ENCODE data around the gene WDTC1.

- TF ChIP-seq REST (IDR thresholded peaks at IDR 0.05; ENCODE audit: insufficient read depth in 1 of 2, low read depth in 2 of 2, low read length in 2 of 2) (no peak), POLR2AphosphoS5 (IDR thresholded peaks at IDR 0.05; ENCODE audit: low read depth, low read length) (no peak), TAF1 (IDR thresholded peaks at IDR 0.05; ENCODE audit: borderline replicate concordance, insufficient read depth, low read length) (no peak), SIN3A (IDR thresholded peaks at IDR 0.05; ENCODE audit: borderline replicate concordance, insufficient read depth, low read length) (no peak)
Observed at GRCh38 chr1:27346357-27346756, 111.9 kb downstream of the WDTC1 start.

Data from PFSK-1 (cell line).